ENCODE measurements around the gene ZSWIM8. TPM values are rescaled to one million over a fixed set of nuclear protein-coding genes. Genes with fewer than 3 reads are reported as not detected.

ZSWIM8 gene
- total and polyA plus RNA-seq, 2 donors (not counting 3 experiments of a cell fraction or from before 2014, with no cell fraction given): 111 to 230 TPM

GRCh38 chr10:73765066-73765465 is 20.3 kb upstream of the ZSWIM8 start:
- Histone ChIP-seq H3K4me1 (ENCODE audit: control insufficient read depth, extremely low read depth, insufficient read depth, low read length) (no peaks in the 10 kb centered on the region), H3K36me3 (ENCODE audit: control insufficient read depth in 2 of 2, extremely low read depth in 1 of 2, insufficient read depth in 2 of 2, low read length in 2 of 2) (peaks cover 54 to 80% of the 10 kb centered on the region in 2 experiments), H3K9me1 (replicated peaks; ENCODE audit: control insufficient read depth, extremely low read depth, insufficient read depth, low read length) (no peaks in the 10 kb centered on the region), H3K27ac (ENCODE audit: insufficient read depth, low read depth, low read length) (no peak overlapping the region), H2AFZ (ENCODE audit: low read depth, low read length) (no peak overlapping the region), H3K9me3 (replicated peaks; ENCODE audit: control insufficient read depth, insufficient read depth, low read length) (no peaks in the 10 kb centered on the region), H3K4me2 (ENCODE audit: insufficient read depth, low read length) (no peak overlapping the region), H3K9ac (replicated peaks; ENCODE audit: extremely low read depth, insufficient read depth, low read length) (no peak overlapping the region), H3K4me3 (replicated peaks in 1 of 3; ENCODE audit: insufficient read depth in 1 of 3, low read depth in 1 of 3, low read length in 3 of 3) (no peak overlapping the region), H3K27me3 (ENCODE audit: control insufficient read depth in 2 of 2, insufficient read depth in 2 of 2, low read length in 2 of 2) (no peaks in the 10 kb centered on the region), H3K79me2 (ENCODE audit: control insufficient read depth, insufficient read depth, low read length) (no peaks in the 10 kb centered on the region), H4K20me1 (replicated peaks; ENCODE audit: control insufficient read depth, extremely low read depth, insufficient read depth, low read length) (no peaks in the 10 kb centered on the region)
- DNase-seq (ENCODE audit: low read depth, low spot score) (no peak), FAIRE-seq (no peak)
- no TSS peak for BruUV-seq (replicated peaks)
- dilution Hi-C loops (cut with MboI; ENCODE audit: extremely low pct_ligation_motif_present, low sequenced_read_pairs) (no loop called here), intact Hi-C loops (cut with micrococcal nuclease) (no loop called here)
- CTCF ChIA-PET: no interaction called here
- TF ChIP-seq EZH2 (IDR thresholded peaks at IDR 0.05; ENCODE audit: borderline replicate concordance, low read depth, low read length, severe bottlenecking): no peak
- no peak for TF ChIP-seq FOS (IDR thresholded peaks at IDR 0.05; ENCODE audit: borderline replicate concordance, insufficient read depth, low read length)
- TF ChIP-seq JUN (IDR thresholded peaks at IDR 0.05; ENCODE audit: borderline replicate concordance, insufficient read depth, insufficient read length, low read depth): no peak
- no peak for TF ChIP-seq MAX (IDR thresholded peaks at IDR 0.05; ENCODE audit: insufficient read depth, insufficient read length)
- no peak for TF ChIP-seq POLR2A (IDR thresholded peaks at IDR 0.05; ENCODE audit: low read depth, low read length)
- no peak for TF ChIP-seq POLR2AphosphoS5 (IDR thresholded peaks at IDR 0.05; ENCODE audit: insufficient read depth, low read depth, low read length)
- no peak for TF ChIP-seq MYC (IDR thresholded peaks at IDR 0.05; ENCODE audit: low read depth, low read length)
- no peak for TF ChIP-seq GATA2 (IDR thresholded peaks at IDR 0.05; ENCODE audit: insufficient read depth, insufficient read length, low read depth, low read length)
- TF ChIP-seq, protein P1, sequence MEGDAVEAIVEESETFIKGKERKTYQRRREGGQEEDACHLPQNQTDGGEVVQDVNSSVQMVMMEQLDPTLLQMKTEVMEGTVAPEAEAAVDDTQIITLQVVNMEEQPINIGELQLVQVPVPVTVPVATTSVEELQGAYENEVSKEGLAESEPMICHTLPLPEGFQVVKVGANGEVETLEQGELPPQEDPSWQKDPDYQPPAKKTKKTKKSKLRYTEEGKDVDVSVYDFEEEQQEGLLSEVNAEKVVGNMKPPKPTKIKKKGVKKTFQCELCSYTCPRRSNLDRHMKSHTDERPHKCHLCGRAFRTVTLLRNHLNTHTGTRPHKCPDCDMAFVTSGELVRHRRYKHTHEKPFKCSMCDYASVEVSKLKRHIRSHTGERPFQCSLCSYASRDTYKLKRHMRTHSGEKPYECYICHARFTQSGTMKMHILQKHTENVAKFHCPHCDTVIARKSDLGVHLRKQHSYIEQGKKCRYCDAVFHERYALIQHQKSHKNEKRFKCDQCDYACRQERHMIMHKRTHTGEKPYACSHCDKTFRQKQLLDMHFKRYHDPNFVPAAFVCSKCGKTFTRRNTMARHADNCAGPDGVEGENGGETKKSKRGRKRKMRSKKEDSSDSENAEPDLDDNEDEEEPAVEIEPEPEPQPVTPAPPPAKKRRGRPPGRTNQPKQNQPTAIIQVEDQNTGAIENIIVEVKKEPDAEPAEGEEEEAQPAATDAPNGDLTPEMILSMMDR (IDR thresholded peaks at IDR 0.05; ENCODE audit: extremely low read depth in 1 of 2, insufficient read depth in 1 of 2, low read depth in 1 of 2, low read length in 2 of 2): no peak
- POLR2A ChIA-PET: no interaction called here
